8988T (cell line): ENCODE results near the gene SLC35A5.

Experiments used
- DNase-seq: peaks from one replicate; pipeline ENCODE4 v3.0.0; 2011

The SLC35A5 gene

DNA sequence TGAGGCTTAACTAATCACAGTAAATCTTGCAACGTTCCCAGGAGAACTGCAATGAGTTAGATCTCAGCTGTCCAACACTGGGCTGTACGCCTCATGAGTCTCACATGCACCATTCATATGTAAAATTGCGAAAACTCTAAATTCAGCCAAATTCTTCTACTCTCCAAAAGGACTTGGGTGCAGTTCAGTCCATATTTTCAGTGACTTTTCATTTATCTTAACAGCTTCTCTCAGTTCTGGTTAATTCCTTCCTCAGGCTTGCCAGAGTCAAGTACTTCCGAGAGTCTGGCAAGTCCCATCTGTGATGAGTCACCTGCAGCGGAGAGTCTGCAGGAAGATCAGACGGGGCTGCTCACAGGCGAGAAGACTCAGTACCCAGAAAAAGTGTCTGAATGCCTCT is 67.6 kb downstream of the SLC35A5 start:
- DNase-seq, result no peak

DNA sequence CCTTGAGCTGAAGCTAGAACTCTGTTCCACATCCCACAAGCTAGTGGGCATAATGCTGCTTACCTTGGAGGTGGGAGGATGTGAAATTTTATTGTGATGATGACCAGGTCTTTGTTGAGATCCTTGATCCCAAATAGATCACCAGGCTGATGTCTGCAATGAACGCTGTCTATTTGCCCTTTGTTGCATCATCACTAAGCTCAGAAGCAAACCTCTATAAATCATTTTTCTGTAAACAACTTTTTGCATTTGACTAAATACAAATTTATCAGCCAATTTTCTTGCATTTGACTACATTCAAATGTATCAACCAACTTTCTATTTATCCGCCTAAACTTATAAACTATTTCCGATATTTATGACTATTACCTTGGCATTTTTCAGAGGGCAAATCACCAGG is 69.4 kb downstream of the SLC35A5 start:
- no peak for DNase-seq

DNA sequence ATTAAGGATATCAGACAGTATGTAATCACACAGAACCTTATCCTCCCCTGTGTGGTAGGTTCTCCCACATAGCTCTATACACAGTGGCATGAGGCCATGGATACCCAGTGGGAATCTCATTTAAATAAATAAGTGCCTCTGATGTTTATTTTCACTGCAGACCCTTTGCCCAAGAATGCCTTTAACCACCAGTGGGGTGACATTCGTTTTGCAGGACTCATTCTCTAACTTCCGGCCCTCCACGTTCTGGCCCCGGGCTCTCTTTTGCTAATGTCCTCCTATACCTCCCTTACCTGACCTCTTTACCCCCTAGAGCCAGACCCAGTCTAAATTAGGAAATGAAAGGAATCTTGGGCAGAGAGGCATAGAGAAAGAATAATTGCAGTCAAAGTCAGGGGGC is 70.8 kb downstream of the SLC35A5 start:
- DNase-seq, result no peak

DNA sequence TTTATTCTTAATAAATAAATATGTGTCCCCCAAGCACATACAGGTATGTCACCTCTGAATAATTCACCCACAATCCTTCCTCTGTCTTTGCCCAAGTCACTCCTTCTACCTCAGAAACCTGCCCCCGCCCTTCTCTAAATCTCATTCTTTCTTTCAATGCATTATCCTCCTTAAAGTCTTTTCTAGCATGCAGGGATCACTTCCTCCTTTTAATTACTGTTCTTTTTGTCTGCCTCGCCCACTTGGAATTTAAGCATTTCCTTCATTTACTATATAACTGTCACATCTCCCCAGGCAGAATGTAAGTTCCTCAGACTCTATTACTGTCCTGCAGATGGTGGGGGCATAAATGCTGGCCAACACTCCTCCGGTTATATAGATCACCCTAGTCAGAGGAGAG is 71.3 kb downstream of the SLC35A5 start:
- DNase-seq, result no peak

DNA sequence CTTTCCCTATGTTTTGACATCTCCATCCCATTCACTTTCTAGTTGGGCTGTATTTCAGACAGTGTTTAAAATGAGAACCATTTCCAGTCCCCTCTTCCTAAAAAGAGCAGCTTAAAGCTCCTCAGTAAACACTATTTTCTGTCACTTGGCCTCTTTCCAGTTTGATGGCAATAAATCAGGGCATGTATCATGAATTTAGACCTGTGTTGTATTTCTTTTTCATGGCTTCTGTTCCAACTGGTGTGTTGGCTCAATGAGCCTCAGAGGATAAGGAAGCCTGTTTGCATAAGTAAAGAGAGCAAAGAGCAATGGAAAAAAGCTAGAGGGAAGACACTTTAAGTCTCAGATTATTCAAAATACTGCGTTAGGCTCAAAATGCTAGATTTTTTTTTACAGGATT is 71.9 kb downstream of the SLC35A5 start:
- DNase-seq, result no peak

GRCh38 chr3:112634786-112635541 is 73.1 kb downstream of the SLC35A5 start:
- no peak for DNase-seq
